HK-2 (cell line): Measurements from ENCODE around the gene TSPAN13.

ENCODE experiments used
- DNase-seq: peaks from one replicate; pipeline ENCODE4 v3.0.0-alpha.2; 2018; ENCODE audit not compliant: unreplicated experiment

The TSPAN13 gene

DNA sequence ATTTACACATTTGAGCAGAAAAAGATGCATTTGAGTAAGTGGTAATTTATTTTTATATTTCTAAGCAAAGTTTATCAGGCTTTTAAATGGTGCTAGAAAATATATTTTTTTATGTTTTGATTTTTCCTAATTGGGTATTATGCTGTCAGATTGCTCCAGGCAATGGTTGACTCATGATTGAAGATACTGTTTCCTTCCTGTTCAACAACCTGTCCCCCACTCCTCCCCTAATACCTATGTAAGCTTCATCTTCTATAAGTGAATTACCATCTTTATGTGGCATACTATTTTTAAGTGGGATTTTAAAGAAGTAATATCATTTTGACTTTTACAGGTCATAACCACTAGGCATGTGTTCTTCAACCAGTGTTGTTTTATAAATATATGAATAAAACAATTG lies 21.4 kb downstream of the TSPAN13 start:
- DNase-seq = no peak

DNA sequence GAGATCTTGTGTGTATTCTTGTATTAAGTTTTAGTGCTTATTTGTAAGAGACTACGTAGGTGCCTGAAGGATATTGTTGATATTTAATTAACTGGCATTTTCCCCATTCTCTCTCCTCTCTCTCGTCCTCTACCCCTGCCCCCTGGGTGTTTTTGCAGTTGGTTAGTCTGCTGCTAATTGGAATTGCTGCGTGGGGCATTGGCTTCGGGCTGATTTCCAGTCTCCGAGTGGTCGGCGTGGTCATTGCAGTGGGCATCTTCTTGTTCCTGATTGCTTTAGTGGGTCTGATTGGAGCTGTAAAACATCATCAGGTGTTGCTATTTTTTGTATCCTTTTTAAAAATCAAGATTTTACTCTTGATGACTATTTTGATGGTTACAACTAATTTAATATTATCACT lies 22.5 kb downstream of the TSPAN13 start:
- no peak for DNase-seq

DNA sequence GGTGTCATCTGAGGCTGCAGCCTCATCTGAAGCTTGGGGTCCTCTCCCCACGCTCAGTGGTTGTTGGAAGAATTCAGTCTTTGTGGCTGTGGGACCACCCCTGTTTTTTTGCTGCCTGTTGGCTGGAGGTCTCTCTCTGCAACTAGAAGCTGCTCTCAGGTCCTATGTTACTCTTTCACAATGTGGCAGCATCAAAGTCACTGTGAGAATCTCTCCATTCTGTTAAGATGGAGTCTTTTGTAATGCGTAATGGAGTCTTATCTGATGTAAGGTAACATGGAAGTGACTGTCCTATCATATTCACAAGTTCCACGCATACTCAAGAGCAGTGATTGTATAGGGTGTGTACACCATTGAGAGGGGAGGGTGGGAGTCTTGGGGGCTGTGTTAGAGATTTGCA lies 24.9 kb downstream of the TSPAN13 start:
- no peak for DNase-seq

DNA sequence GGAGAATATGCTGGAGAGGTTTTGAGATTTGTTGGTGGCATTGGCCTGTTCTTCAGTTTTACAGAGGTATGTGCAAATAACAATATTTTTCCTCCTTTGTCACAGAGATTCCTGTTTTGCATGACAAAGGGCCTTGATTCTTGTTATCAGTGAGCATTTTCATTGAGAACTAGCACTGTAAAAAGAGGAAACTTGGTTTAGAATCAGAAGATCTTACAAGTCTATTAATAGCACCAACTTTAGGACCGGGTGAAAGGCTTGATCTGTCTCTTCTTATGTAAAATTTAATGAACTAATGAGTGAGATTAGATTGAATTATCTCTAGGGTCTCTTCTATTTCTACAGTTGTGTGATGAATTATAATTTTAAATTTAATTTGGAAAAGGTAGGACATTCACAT lies 25.5 kb downstream of the TSPAN13 start:
- no peak for DNase-seq

DNA sequence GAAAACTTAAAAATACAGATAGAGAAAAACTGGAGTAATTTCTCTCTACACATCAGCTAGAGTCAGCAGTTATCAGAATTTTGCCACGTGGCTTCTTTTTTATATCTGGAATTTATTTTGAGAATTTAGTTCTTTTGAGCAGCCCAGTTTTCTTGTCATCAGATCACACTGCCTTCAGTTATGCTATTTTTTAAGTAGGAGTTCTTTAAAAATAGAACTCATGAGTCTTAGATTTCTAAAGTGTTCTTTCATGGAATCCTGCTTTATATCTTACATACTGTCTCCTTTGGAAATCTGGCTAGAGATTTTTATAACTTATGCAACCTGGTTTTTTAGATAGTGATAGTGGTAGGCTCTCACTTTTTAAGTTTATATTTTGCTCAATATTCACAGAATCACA lies 27.0 kb downstream of the TSPAN13 start:
- no peak for DNase-seq

DNA sequence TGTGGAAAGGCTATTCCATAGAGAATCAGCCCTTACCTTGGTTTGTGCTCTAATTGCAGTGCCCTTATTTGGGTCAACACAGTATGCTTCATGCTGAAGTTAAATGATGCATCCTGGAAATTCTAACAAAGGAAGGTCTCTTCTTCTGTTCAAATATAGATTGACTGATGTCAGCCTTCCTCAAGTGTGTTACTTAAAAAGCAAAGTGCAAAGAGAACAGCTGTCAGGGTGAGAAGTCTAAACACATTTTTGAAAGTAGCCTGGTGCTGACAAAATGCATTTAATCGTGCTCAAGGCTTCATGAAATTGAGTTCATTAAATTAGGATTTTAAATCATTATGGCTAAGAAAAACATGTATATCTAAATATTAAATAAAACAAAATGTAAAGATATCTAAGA lies 31.8 kb downstream of the TSPAN13 start:
- DNase-seq = no peak

DNA sequence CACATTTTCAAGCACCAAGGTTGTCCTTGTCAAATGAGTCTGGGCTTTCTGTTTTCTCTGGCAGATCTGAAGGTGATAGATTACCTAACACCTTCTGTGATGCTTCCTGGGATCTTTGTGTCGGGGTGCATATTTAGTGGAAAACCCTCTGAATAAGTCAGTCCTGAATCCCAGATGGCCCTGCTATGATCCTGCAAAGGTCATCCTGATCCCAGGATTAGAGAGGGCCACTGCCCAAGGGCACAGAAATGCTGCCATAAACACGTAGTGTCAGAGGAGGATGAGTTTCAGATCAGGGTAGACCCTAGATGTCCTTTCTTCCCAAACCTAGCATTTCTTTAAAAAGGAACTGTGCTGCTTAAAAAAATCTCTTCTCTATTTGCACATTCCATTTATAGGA lies 32.3 kb downstream of the TSPAN13 start:
- no peak for DNase-seq

DNA sequence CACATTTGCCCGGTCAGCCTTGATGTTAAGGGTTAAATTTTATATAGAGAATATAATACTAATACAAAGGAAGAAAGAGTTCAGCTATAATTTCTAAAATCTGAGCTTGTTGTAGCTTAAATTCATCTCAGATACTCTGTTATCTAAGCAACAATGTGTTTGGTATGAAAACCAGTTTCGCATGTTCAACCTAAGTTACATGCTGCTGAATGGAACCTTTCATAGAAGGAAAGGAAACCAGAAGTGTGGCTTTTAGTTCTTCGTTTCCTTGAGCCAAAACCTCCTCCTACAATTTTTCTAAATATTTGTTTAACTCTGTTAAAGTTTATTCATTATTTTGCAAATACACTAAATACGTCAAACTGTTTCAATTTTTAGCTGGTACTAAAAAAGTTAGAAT lies 32.7 kb downstream of the TSPAN13 start:
- DNase-seq = no peak

DNA sequence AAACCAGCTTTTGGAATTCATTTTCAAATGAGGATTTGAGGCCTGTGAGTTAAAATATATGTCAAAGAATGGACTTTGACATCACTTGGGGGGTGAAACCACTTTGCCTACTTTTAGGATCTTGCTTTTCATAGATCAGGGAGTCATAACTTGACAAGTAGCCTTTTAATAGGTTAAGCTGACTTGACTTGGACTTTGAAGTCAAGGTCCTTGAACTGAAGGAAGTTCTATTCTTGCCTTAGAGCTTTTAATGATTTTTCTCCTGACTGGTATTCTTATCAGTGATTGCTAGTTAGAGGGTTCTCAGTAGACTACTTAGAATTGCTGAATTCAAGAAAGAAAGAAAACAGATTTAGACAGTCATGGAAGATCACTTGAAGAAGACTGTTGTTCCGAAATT lies 33.6 kb downstream of the TSPAN13 start:
- DNase-seq = no peak

DNA sequence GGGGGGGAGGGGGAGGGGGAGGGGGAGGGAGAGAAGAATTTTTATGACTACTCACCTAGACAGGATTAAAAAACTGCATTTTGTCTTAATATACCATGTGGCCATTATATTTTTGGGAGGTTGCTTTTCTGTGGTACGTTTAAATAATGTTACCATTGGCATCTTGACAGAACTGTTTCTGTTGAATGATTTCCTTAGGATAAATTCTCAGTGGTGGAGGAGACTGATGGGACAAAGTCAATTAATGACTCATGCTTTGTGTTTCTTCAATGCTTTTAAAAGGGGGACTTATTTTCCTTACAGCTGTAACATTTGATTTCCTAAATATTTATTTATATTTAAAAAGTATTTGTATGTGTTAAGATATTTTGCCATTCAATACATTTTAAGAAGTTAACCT lies 37.5 kb downstream of the TSPAN13 start:
- no peak for DNase-seq

DNA sequence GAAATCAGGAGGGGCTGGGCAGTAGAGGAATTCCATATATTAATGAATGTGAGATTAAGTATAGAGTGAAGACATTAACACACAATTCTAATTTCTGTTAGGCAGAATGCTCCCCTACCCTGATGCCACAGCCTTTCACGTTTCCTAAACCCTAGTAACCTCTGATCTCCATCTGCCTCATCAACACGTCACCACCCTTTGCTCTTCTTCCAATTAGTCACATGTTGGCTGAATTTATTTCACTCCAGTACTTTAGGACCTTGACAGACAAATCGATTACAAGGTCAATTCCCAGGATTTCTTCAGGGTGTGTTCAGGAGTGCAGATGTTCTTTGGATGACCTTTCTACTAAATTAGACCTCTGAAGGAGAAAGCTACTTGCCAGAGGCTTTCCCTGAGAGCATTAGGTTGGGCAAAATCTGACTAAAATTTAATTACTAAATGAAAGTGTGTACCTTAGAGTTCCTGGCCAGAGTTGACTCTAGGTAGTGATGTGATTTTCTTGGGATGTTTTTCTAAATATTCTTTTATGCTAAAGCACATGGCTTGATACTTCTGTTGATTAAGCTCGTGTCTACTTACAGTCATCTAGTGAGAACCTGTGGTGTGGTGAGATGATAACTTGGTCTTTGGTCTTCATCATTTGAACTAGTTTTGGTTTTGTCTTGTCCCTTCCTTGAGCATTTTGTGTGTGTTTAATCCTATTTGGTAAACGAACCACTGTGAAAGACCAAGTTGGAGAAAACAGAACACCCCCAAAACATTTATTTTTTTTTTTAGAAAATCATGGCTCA lies 38.5 kb downstream of the TSPAN13 start:
- no peak for DNase-seq

DNA sequence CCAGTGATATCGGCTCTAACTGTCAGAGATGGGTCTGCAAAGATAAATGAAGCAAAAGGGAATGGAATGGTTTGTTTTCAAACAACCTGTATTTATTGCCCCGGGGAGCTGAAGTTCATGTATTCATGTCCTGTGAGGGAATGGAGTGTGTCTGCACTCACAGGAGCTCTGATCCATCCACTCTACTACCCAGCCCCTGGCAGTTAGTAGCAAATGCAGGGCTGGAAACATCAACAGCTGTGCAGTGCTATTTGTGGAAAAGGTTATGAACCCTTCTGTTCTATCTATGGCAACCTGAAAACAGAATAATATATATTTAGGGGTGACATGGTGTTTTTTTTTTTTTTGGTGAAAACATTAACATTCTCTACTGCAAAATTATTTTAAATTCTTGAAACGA lies 41.4 kb downstream of the TSPAN13 start:
- no peak for DNase-seq

DNA sequence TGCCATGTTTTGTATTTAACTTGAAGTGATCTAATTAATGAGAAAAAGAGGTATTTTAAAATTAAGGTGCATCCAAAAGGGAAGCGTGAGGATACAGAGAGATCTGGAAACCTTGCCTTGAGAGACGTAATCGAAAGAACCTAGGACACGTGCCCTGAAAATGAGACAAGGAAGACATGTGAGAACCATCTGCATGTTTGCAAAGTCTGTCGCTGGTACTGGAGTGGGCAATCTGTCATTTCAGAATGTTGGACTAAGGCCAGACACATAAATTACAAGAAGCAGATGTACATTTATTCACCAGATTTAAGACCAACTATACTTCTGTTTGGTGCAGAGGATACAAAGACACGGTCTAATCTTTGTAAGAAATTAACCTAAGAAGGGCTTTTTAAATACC lies 42.1 kb downstream of the TSPAN13 start:
- no peak for DNase-seq

DNA sequence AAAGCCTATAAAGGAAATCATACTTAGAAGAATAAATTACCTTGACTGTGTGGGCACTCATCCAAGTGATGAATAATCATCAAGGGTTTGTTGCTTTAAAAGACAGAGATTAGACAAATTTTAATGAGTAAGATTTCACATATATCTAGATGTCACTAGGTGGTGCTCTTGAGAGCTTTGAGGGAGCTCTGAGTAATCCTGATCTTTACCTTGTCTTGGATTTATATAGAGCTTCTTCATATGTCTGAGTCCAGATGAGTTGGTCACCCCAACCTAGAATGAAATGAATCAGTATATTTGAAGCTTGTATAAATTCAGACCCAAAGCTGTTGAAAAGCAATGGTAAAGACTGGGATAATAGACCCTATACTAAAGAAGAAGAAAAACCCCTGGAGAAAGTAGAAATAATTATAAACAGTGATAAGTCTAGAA lies 47.6 kb downstream of the TSPAN13 start:
- no peak for DNase-seq

DNA sequence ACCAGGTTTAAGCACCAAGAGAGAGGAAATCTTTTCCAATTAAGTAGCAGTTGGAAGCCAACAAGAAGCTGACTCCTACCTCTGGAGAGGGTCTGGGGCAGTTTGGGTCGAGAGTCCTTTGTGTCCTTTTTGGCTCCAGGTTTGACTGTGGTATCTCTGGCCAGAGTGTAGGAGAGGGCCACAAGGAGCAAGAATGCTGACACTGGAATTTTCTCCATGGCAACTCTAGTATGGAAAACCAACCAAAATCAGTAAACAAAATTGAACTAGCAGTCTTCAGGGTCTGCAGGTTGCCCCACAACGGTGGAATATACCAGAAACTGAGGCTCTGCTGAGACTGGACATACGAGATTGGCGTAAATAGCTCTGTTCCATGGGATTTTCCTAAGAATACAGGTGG lies 48.0 kb downstream of the TSPAN13 start:
- no peak for DNase-seq

DNA sequence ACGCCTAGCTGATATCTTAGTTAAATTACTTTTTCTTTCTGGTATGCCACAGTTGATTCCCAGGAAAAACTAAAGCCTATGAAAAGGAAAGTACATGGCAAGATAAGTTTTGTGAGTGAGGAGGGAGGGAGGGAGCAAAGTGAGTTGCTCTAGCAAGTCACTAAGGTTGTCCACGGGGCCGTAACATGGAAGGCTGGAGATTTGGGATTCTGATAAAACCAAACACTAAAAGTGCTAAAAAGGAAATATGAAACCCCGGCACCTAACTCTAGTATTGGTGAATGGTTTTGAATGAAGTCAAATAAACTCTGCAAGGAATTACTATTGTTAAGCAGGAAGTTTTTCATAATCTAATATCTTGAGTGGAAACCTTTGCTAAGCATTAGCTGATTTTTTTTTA lies 49.6 kb downstream of the TSPAN13 start:
- DNase-seq = no peak

DNA sequence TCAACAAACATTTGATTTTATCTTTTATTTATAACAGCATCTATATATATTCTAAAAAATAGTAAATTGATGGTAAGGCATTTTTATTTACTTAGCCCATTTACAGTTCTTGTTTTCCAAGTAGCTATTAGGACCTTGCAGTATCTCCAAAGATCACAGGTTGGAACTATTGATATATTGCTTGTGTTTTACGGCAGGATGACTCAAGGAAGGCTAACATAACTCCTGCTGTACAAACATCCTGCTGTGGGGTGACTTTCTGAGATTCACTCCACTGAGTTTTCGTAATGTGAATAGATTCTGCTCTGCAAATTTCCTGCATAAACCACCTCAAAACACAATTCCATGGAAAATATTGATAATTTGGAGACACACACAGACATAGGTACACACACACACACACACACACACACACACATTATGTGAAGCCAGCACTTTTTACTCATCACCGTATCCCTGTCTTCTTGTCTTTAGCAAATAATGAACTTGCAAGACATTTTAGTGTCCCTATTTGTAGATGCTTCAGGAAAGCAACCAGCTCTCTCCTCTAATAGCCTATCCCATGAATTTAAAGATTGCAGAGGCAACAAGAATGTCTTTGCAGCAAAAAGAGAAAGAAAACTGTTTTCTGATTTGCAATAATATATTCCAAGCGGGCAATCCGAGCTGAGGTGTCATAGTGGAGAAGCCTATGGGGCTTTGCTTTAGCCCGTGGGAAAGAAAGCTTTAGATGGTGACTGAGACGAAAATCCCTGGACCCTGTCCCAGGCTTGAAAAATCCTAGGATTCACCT lies 50.5 kb downstream of the TSPAN13 start:
- no peak for DNase-seq

DNA sequence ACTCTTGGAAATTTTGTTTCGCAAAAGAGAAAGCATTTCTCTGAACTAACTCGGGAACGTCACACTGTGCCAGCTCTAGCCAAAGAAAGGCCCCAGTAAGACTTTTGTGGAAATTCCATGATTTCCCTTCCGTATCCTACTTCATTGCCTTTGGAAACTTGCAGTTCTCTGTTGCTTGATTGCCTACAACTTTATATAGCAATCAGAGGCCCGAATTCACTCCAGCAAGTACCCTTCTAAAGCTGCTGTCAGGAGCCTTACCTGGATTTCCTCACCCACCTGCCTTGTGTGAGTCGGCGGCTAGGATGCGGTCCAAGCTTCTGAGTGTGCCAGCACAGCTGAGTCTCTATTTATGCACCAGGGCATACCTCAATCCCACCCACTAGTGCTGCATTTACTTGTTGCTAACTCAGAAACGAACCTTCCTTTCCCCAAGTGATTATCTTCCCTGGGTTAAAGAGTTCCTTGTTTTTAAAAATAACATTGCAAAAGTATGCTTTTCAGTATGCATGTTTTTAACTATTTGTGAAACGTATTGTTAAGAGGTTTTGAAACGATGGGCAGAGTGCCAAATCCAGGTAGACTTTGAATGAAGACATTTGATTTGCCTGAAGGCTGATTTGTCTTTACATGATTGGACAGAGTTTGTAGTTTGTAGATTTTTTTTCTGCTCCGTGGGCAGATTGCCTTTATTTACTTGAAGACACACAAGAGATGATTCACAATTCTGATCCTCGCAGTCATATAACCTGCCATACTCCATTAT lies 51.3 kb downstream of the TSPAN13 start, which contains the start of gene AGR2:
AGR2 (minus strand) TSS at position 326 of the 766 bp plus-strand sequence. CDS start 3,203 bp downstream, outside the sequence.
- DNase-seq = no peak

DNA sequence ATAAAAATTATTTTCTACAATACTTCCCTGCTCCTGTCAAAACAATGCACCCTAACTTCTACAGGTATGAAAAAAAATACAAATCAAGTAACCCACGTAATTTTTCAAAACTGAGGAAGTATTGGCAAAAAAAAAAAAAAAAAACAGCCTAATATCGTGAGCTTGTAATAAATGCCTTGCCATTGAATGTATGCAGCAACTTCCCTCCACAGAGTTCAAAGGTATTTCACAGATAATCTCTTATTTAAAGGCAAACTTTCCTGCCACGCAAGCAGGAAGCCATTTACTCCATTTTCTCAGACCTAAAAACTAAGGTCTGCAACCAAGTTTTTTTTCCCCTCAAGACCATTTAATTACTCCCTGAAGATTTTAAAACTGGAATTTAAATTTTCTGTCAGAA lies 51.9 kb downstream of the TSPAN13 start:
- DNase-seq = no peak

DNA sequence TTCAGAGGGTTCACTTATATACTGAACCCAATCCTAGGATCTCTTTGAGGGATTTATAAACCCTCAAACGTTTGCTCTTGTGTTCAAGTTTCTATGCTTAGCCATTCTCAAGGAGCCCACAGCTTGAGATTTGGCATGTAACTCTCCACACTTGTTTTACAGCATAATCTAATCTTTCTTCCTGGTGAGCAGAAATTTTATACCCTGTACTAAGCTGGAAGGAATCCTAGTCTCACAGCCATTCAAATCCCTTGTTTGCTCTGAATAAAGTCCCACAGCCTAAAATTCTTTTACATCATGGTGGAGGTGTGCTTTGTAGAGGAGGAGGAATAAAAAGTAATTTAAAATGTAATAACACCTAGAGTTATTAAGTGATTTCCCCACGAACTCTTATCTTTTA lies 56.6 kb downstream of the TSPAN13 start:
- DNase-seq = no peak

DNA sequence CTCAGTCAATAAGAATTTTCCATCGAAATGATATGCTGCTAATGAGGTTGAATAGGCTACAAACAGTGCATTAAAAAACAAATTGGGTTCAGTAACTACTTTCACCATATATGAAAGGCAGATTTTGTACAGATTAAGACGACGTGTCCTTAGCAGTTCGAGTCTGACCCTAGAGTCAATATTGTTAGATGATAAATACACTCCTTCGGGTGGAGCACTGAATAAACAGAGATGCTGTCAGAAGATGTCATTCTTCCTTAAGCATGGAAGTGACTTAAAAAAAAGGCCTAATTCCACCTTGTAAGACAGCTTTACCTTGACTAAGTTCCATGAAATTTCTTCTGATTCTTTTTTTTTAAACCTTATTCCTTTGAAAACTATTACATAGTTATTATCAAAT lies 57.0 kb downstream of the TSPAN13 start:
- DNase-seq = no peak

DNA sequence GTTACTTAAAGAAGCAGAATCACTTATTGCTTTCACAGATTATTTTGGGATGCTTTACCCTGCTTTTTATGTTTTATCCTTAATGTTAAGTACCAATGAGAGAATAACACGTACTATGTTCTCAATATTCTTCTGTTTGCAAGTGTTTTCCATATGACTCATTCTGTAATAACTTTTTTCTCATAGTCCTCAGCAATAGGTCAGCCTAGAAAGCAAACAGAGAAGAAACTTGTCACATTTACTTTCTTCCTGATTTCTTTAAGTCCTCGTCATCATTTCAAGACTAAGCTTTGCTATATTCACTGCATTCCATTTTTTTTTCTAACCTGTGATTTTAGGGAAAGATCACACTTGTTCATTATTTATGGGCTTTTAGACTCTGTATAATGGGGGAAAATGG lies 58.0 kb downstream of the TSPAN13 start:
- DNase-seq = no peak
